Measurements from ENCODE around the gene TEX13C.
"Not testable (repeated sequence)": the region's sequence is repeated elsewhere in the genome, so short reads cannot be mapped to it uniquely, and the experiment has no call there.

The TEX13C gene

GRCh38 chrX:125319646-125320521 is at the start of gene TEX13C:
Gene TEX13C (plus strand): TSS chrX:125319871. CDS start chrX:125320120, 249 bp downstream.
- DNase-seq = peak; percentile 4

GRCh38 chrX:125287282-125287681 is 32.4 kb upstream of the TEX13C start:
- no peak for DNase-seq

GRCh38 chrX:125288343-125288742 is 31.3 kb upstream of the TEX13C start:
- DNase-seq = no peak

GRCh38 chrX:125289209-125289608 is 30.5 kb upstream of the TEX13C start:
- DNase-seq = no peak

- no peak for DNase-seq
These were observed 29.8 kb upstream of the TEX13C start for GRCh38 chrX:125289920-125290319.

GRCh38 chrX:125291124-125291523 is 28.5 kb upstream of the TEX13C start:
- no peak for DNase-seq

GRCh38 chrX:125293850-125294780 is 25.6 kb upstream of the TEX13C start:
- DNase-seq = no peak

GRCh38 chrX:125295337-125295736 is 24.3 kb upstream of the TEX13C start:
- DNase-seq = no peak

GRCh38 chrX:125298871-125299270 is 20.8 kb upstream of the TEX13C start:
- DNase-seq = no peak

- no peak for DNase-seq
These were observed 13.3 kb upstream of the TEX13C start for GRCh38 chrX:125306335-125306866.

- no peak for DNase-seq
These were observed 11.0 kb upstream of the TEX13C start for GRCh38 chrX:125308653-125309052.

- DNase-seq = not testable (repeated sequence)
These were observed 505 bp upstream of the TEX13C start for GRCh38 chrX:125319166-125319565.

GRCh38 chrX:125322431-125322830 is 2.8 kb downstream of the TEX13C start:
- no peak for DNase-seq

- no peak for DNase-seq
These were observed 6.9 kb downstream of the TEX13C start for GRCh38 chrX:125326599-125326998.

- no peak for DNase-seq
These were observed 8.2 kb downstream of the TEX13C start for GRCh38 chrX:125327891-125328290.

GRCh38 chrX:125333583-125333982 is 13.9 kb downstream of the TEX13C start:
- DNase-seq = no peak

- no peak for DNase-seq
These were observed 20.8 kb downstream of the TEX13C start for GRCh38 chrX:125340490-125340889.

- no peak for DNase-seq
These were observed 54.5 kb downstream of the TEX13C start for GRCh38 chrX:125374169-125374568.
